Left lung (tissue), 10 donors: Measurements from ENCODE around the gene RAB33A. TPM values are rescaled to one million over a fixed set of nuclear protein-coding genes. Genes with fewer than 3 reads are reported as not detected.

Experiments
- ATAC-seq: fragments of 200-7000 bp; cut with Tn5 transposase; one replicate; pipeline ENCODE4 v1.9.1; 2020; ENCODE audit warnings: moderate library complexity
- DNase-seq, 4 donors: peaks; one replicate each; pipeline ENCODE4 v3.0.0-alpha.2; 2013 to 2020
- H3K27ac ChIP-seq, 2 donors: fragments of 200-600 bp; sonication (generic) in 1 of 2; one replicate each; pipeline versions ENCODE4 v1.5.0 to v1.8.0; 2020 to 2021
- H3K27me3 ChIP-seq, 2 donors: fragments of 200-600 bp; sonication (generic) in 1 of 2; one replicate each; pipeline versions ENCODE4 v1.5.0 to v1.8.0; 2020 to 2021
- H3K36me3 ChIP-seq, 2 donors: fragments of 200-600 bp; sonication (generic) in 1 of 2; one replicate each; pipeline versions ENCODE4 v1.5.0 to v1.8.0; 2020 to 2021
- H3K4me1 ChIP-seq, 2 donors: fragments of 200-600 bp; one replicate each; pipeline ENCODE4 v1.8.0; 2021
- H3K4me3 ChIP-seq, 2 donors: fragments of 200-600 bp; sonication (generic) in 1 of 2; one replicate each; pipeline versions ENCODE4 v1.5.0 to v1.8.0; 2020 to 2021; ENCODE audit warnings: mild to moderate bottlenecking in 1 of 2
- H3K9me3 ChIP-seq, 2 donors: fragments of 200-600 bp; sonication (generic) in 1 of 2; one replicate each; pipeline versions ENCODE4 v1.5.0 to v1.8.0; 2020 to 2021
- intact Hi-C, 2 donors: fragments of 100-400 bp; cut with DNase I; formaldehyde crosslinking; loops; one replicate each; pipeline versions ENCODE4 v1.11.2 to v1.14.2; 2022
- polyA plus RNA-seq, 6 donors: library from polyadenylated mRNA; unstranded; fragments of 120-200 nt; gene quantifications; one replicate each; pipeline ENCODE4 v1.2.1, GENCODE V29; 2013; ENCODE audit not compliant: insufficient read length in 6 of 6
- total RNA-seq, 2 donors: library from RNA; stranded (reverse); fragmentation: NEBNext Ultra II Directional; extraction: Animal tissue kit (Norgen Biotek cat#: 25700); gene quantifications; one replicate each; pipeline ENCODE4 v1.2.1, GENCODE V29; 2021
- TF ChIP-seq, protein P1 (sequence below), 2 donors: fragments of 200-600 bp; sonication (generic) in 1 of 2; IDR thresholded peaks; one replicate each; pipeline versions ENCODE4 v1.5.0 to v1.8.0; 2021; ENCODE audit warnings: antibody characterized with exemption in 2 of 2
- donor health status: DM: no; HTN: yes; CAD: no.
- donor health status: DM: no; HTN: no; CAD: no.

The RAB33A gene
- total and polyA plus RNA-seq, 8 donors = 0.44 to 1.4 (median 0.73) TPM

GRCh38 chrX:130197464-130197863, 25.7 kb downstream of the RAB33A start:
- intact Hi-C loops = no loop called here

GRCh38 chrX:130204647-130205046, 32.9 kb downstream of the RAB33A start:
- H3K36me3 ChIP-seq = no peaks in the 10 kb centered on the region
- H3K27me3 ChIP-seq = no peaks in the 10 kb centered on the region
- ATAC-seq (no peak), DNase-seq (no peak)
- no peak overlapping the region for H3K4me3 ChIP-seq
- intact Hi-C loops = no loop called here
- H3K9me3 ChIP-seq = no peaks in the 10 kb centered on the region
- H3K4me1 ChIP-seq = no peaks in the 10 kb centered on the region
- TF ChIP-seq, protein P1, sequence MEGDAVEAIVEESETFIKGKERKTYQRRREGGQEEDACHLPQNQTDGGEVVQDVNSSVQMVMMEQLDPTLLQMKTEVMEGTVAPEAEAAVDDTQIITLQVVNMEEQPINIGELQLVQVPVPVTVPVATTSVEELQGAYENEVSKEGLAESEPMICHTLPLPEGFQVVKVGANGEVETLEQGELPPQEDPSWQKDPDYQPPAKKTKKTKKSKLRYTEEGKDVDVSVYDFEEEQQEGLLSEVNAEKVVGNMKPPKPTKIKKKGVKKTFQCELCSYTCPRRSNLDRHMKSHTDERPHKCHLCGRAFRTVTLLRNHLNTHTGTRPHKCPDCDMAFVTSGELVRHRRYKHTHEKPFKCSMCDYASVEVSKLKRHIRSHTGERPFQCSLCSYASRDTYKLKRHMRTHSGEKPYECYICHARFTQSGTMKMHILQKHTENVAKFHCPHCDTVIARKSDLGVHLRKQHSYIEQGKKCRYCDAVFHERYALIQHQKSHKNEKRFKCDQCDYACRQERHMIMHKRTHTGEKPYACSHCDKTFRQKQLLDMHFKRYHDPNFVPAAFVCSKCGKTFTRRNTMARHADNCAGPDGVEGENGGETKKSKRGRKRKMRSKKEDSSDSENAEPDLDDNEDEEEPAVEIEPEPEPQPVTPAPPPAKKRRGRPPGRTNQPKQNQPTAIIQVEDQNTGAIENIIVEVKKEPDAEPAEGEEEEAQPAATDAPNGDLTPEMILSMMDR (IDR thresholded peaks at IDR 0.05) = no peak
- H3K27ac ChIP-seq = no peak overlapping the region

More at GRCh38 chrX:130197464-130197863, 25.7 kb downstream of the RAB33A start:
- H3K4me1 ChIP-seq = no peaks in the 10 kb centered on the region
- H3K4me3 ChIP-seq = no peak overlapping the region
- no peak for DNase-seq
- H3K27ac ChIP-seq = no peak overlapping the region
- no peaks in the 10 kb centered on the region for H3K9me3 ChIP-seq
- ATAC-seq = no peak
- TF ChIP-seq, protein P1 (IDR thresholded peaks at IDR 0.05) = no peak
- H3K27me3 ChIP-seq = peaks cover 0 to 4% of the 10 kb centered on the region in 2 donors
- H3K36me3 ChIP-seq = no peaks in the 10 kb centered on the region

DNA sequence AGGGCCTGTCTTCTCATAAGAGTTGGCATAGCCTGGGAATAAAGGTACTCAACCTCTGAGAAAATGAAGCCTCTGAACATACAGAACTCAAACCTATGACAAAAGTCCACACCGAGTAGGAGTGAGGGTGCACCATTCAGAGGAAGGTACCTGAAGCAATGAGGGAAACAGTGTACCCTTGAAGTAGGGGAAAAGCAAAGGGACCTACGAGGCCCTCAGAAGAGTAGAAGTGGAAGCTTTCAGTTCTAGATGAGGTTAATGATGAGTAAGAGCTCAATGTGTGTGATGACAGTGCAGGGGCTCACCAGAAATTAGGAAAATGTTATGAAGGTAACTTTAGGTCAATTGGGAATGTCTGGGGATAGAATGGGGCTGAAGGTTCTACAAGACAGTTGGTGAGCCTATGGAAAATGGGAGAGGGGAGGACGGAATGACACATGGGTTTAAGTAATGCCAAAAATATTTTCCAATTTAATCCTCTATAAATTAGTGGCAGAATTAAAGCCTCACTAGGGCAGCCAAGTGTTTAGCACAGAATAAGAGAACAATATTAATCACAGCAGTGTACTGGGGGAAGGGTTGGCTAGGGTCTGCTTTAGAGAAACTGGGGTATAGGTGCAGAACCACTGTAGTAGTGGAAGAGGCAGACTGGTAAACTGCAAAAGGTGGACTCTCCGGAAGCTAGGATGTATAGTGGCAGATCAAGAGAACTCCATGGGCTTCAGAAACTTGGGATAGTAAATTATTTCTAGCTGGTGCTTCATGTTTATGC, 39.8 kb downstream of the RAB33A start:
- no peak for DNase-seq
- Histone ChIP-seq H3K27me3 (no peaks in the 10 kb centered on the region), H3K4me3 (no peak overlapping the region), H3K27ac (no peak overlapping the region), H3K9me3 (no peaks in the 10 kb centered on the region), H3K36me3 (peaks cover 0 to 10% of the 10 kb centered on the region in 2 donors), H3K4me1 (no peaks in the 10 kb centered on the region)
- intact Hi-C loops = no loop called here
- TF ChIP-seq, protein P1 (IDR thresholded peaks at IDR 0.05) = no peak
- ATAC-seq = no peak

DNA sequence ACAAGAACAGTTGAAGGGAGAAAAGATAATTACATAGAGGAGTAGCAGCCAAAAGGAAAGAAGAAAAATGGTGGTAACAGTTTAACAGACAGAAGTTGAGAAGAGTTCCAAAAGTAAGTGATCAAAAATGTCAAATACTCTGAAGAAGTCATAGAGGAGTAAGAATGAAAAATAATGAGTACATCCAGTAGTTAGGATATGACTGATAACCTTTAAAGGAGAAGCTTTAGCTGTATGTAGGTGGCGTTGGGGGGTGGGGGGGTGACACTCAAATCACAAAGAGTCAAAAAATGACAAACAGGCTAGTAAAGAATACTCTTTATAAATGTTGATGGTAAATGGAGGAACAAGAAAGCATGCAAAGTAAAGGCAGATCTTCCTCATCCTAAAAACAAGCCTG, 40.6 kb downstream of the RAB33A start:
- intact Hi-C loops = no loop called here
- no peaks in the 10 kb centered on the region for H3K9me3 ChIP-seq
- no peak for ATAC-seq
- H3K27me3 ChIP-seq = no peaks in the 10 kb centered on the region
- no peak overlapping the region for H3K4me3 ChIP-seq
- TF ChIP-seq, protein P1 (IDR thresholded peaks at IDR 0.05) = no peak
- H3K4me1 ChIP-seq = no peaks in the 10 kb centered on the region
- no peak overlapping the region for H3K27ac ChIP-seq
- DNase-seq = no peak
- H3K36me3 ChIP-seq = peaks cover 0 to 10% of the 10 kb centered on the region in 2 donors

DNA sequence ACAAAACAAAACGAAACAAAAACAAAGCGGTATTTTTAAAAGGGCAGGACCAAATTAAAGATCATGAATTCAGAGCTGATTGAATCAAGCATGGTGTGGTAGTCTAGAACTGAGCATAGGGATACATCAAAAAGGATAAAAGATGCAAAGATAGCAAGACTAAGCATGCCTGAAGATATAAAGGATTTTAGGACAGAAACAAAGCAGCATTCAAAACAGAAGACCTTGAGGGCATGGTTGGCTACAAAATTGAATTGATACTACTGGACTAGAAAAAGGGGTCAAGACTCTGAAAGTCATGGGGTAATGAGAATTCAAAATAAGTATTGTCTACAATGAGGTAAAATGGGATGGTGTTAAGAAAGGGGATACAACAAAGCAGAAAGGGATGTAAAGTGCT, 41.6 kb downstream of the RAB33A start:
- TF ChIP-seq, protein P1 (IDR thresholded peaks at IDR 0.05) = no peak
- H3K4me1 ChIP-seq = no peaks in the 10 kb centered on the region
- no peak for ATAC-seq

More for the DNA sequence above, 41.6 kb downstream of the RAB33A start:
- H3K36me3 ChIP-seq = peaks cover 0 to 10% of the 10 kb centered on the region in 2 donors
- H3K4me3 ChIP-seq = no peak overlapping the region
- no peaks in the 10 kb centered on the region for H3K9me3 ChIP-seq
- no peaks in the 10 kb centered on the region for H3K27me3 ChIP-seq
- intact Hi-C loops = no loop called here
- no peak overlapping the region for H3K27ac ChIP-seq
- no peak for DNase-seq
